Fibroblast of the aortic adventitia (primary cell): Measurements from ENCODE around the gene NNAT. TPM values are rescaled to one million over a fixed set of nuclear protein-coding genes. Genes with fewer than 3 reads are reported as not detected.

Experiments used
- DNase-seq: peaks from one replicate; pipeline ENCODE4 v3.0.0-alpha.2; 2010; ENCODE audit warnings: low read depth
- H3K4me3 ChIP-seq: 2 replicates; pipeline ENCODE4 v1.5.1; 2011; ENCODE audit warnings: low read depth, mild to moderate bottlenecking, control low read depth, low read length, moderate library complexity
- CTCF ChIP-seq: IDR thresholded peaks from 2 replicates; pipeline ENCODE4 v1.5.1; 2011; ENCODE audit warnings: mild to moderate bottlenecking, low read length, control low read depth, inconsistent platforms; ENCODE audit not compliant: insufficient read depth
- total RNA-seq: library from RNA; depleted of rRNA; stranded (reverse); fragments of >200 nt; gene quantifications from 2 replicates; pipeline ENCODE4 v1.2.3, GENCODE V29; 2012; ENCODE audit warnings: low replicate concordance

Gene NNAT
- total RNA-seq, 1 donor = 0.36 TPM

GRCh38 chr20:37567671-37568588 is 46.9 kb downstream of the NNAT start:
- TF ChIP-seq CTCF = no peak
- H3K4me3 ChIP-seq = no peak overlapping the region
- DNase-seq = no peak

- no peak for TF ChIP-seq CTCF
- H3K4me3 ChIP-seq = no peak overlapping the region
- DNase-seq = no peak
Measured at GRCh38 chr20:37570419-37570818, 49.4 kb downstream of the NNAT start.

GRCh38 chr20:37571033-37571432 is 50.0 kb downstream of the NNAT start:
- no peak overlapping the region for H3K4me3 ChIP-seq
- no peak for TF ChIP-seq CTCF
- DNase-seq = no peak

Other genes starting within 250 kb of the NNAT start
- 12.8 and 27.6 TPM in 2 replicates for gene MANBAL, start 231.6 kb upstream of the NNAT start, total RNA-seq
- gene SRC, start 175.1 kb upstream of the NNAT start, total RNA-seq = 11.0 and 19.1 TPM in 2 replicates
- gene BLCAP, start 6.6 kb downstream of the NNAT start, total RNA-seq = 35.9 and 47.3 TPM in 2 replicates
- 23.1 and 25.4 TPM in 2 replicates for gene CTNNBL1, start 172.8 kb downstream of the NNAT start, total RNA-seq